A549 treated with Mapracorat at 1 μM for 4 hours (cell line): ENCODE data around the gene FAT4. TPM values are rescaled to one million over a fixed set of nuclear protein-coding genes. Genes with fewer than 3 reads are reported as not detected.

Experiments
- total RNA-seq: library from RNA; stranded (reverse); fragments of 200-300 nt; extraction: Qiagen RNA extraction; gene quantifications from 5 replicates; pipeline ENCODE4 v1.2.3, GENCODE V29; 2022

FAT4 gene
- 1.7 to 2.7 TPM (median 2.0 TPM) in 5 replicates for total RNA-seq

GRCh38 chr4:125314676-125315575 lies at the start of gene FAT4:
Gene FAT4 (plus strand): TSS chr4:125314955. CDS start chr4:125316412, 1,457 bp downstream.

